ENCODE measurements around the gene SH3BP5L. TPM values are rescaled to one million over a fixed set of nuclear protein-coding genes. Genes with fewer than 3 reads are reported as not detected.

The SH3BP5L gene
- total and polyA plus RNA-seq, 2 donors (not counting 1 experiment from before 2014, with no cell fraction given), result 19.2 to 36.5 TPM

GRCh38 chr1:248848602-248849001, 22.9 kb upstream of the SH3BP5L start:
- H3K4me3 ChIP-seq (ENCODE audit: control extremely low read depth in 1 of 5, extremely low read depth in 1 of 5, insufficient read depth in 1 of 5, low read depth in 2 of 5, low read length in 4 of 5), result no peak overlapping the region
- whole genome bisulfite sequencing (ENCODE audit: insufficient coverage), result 100% methylated on average over 5 of the region's 8 CpGs
- Mint-ChIP-seq H3K9me3 (ENCODE audit: insufficient read depth) (no peaks in the 10 kb centered on the region), H3K4me3 (no peak overlapping the region), H3K27ac (no peak overlapping the region), H3K4me1 (no peaks in the 10 kb centered on the region), H3K27me3 (no peaks in the 10 kb centered on the region)
- peaks cover 15 to 19% of the 10 kb centered on the region in 2 donors for H3K4me1 ChIP-seq (ENCODE audit: control insufficient read depth in 2 of 2, insufficient read depth in 2 of 2, low read length in 2 of 2)
- ChIA-PET POLR2A (no interaction called here), CTCF (no interaction called here)
- no peak overlapping the region for H3K9ac ChIP-seq (ENCODE audit: low read length)
- intact Hi-C loops (cut with micrococcal nuclease), result no loop called here
- DNase-seq (no peak), ATAC-seq (ENCODE audit: low read depth) (no peak)
- H3K27ac ChIP-seq (ENCODE audit: low read length in 2 of 2), result no peak overlapping the region
- no peak overlapping the region for H2AFZ ChIP-seq (ENCODE audit: insufficient read depth, low read depth, low read length, poor library complexity, severe bottlenecking)
- peaks cover 42% of the 10 kb centered on the region for H4K20me1 ChIP-seq (ENCODE audit: control insufficient read depth, insufficient read depth, low read length, poor library complexity, severe bottlenecking)
- H3K27me3 ChIP-seq (replicated peaks in 1 of 4; ENCODE audit: control extremely low read depth in 1 of 4, control insufficient read depth in 3 of 4, insufficient read depth in 4 of 4, low read length in 3 of 4), result no peaks in the 10 kb centered on the region
- H3K79me2 ChIP-seq (ENCODE audit: control insufficient read depth, insufficient read depth, low read length), result peaks cover 16% of the 10 kb centered on the region
- TF ChIP-seq EZH2 (IDR thresholded peaks at IDR 0.05; ENCODE audit: borderline replicate concordance, insufficient read depth, low read depth, low read length, poor library complexity, severe bottlenecking) (no peak), CTCF (IDR thresholded peaks at IDR 0.05) (no peak)
- peaks cover 0 to 4% (median 0%) of the 10 kb centered on the region in 3 donors for H3K9me3 ChIP-seq (ENCODE audit: control extremely low read depth in 1 of 3, control insufficient read depth in 2 of 3, insufficient read depth in 1 of 3, low read length in 2 of 3)
- peaks cover 8 to 64% of the 10 kb centered on the region in 2 experiments for H3K36me3 ChIP-seq (replicated peaks in 1 of 2; ENCODE audit: control extremely low read depth in 1 of 2, control insufficient read depth in 1 of 2, extremely low read depth in 1 of 2, insufficient read depth in 2 of 2, low read length in 1 of 2)
- no peak overlapping the region for H3K4me2 ChIP-seq (replicated peaks; ENCODE audit: low read depth, low read length, poor library complexity, severe bottlenecking)

DNA sequence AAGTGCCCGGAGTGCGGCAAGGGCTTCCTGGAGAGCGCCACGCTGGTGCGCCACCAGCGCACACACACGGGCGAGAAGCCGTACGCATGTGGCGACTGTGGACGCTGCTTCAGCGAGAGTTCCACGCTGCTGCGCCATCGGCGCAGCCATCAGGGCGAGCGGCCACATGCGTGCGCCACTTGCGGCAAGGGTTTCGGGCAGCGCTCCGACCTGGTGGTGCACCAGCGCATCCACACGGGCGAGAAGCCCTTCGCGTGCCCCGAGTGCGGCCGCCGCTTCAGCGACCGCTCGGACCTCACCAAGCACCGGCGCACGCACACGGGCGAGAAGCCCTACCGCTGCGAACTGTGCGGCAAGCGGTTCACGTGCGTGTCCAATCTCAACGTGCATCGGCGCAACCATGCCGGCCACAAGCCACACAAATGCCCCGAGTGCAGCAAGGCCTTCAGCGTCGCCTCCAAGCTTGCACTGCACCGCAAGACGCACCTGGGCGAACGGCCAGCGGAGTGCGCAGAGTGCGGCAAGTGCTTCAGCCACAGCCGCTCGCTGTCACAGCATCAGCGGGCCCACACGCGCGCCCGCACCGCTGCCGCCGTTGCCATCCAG, 22.3 kb upstream of the SH3BP5L start:
- H3K9me3 ChIP-seq (ENCODE audit: control extremely low read depth in 1 of 3, control insufficient read depth in 2 of 3, insufficient read depth in 1 of 3, low read length in 2 of 3), result peaks cover 0 to 4% (median 0%) of the 10 kb centered on the region in 3 donors
- no peak for ATAC-seq (ENCODE audit: low read depth)
- intact Hi-C loops (cut with micrococcal nuclease), result no loop called here
- H3K4me1 ChIP-seq (ENCODE audit: control insufficient read depth in 2 of 2, insufficient read depth in 2 of 2, low read length in 2 of 2), result peaks cover 13 to 14% of the 10 kb centered on the region in 2 donors
- no peak overlapping the region for H3K4me2 ChIP-seq (replicated peaks; ENCODE audit: low read depth, low read length, poor library complexity, severe bottlenecking)
- H3K9ac ChIP-seq (ENCODE audit: low read length), result no peak overlapping the region
- 97% methylated on average over 72 of the region's 72 CpGs for WGBS (ENCODE audit: insufficient coverage)
- H4K20me1 ChIP-seq (ENCODE audit: control insufficient read depth, insufficient read depth, low read length, poor library complexity, severe bottlenecking), result peaks cover 42% of the 10 kb centered on the region
- H3K4me3 Mint-ChIP-seq, result no peak overlapping the region
- no peaks in the 10 kb centered on the region for H3K27me3 Mint-ChIP-seq
- POLR2A ChIA-PET, result no interaction called here
- H3K79me2 ChIP-seq (ENCODE audit: control insufficient read depth, insufficient read depth, low read length), result peaks cover 20% of the 10 kb centered on the region
- no peaks in the 10 kb centered on the region for H3K27me3 ChIP-seq (replicated peaks in 1 of 4; ENCODE audit: control extremely low read depth in 1 of 4, control insufficient read depth in 3 of 4, insufficient read depth in 4 of 4, low read length in 3 of 4)
- DNase-seq, result no peak
- H3K27ac ChIP-seq (ENCODE audit: low read length in 2 of 2), result no peak overlapping the region
- TF ChIP-seq CTCF (IDR thresholded peaks at IDR 0.05) (no peak), EZH2 (IDR thresholded peaks at IDR 0.05; ENCODE audit: borderline replicate concordance, insufficient read depth, low read depth, low read length, poor library complexity, severe bottlenecking) (no peak)
- H3K4me3 ChIP-seq (ENCODE audit: control extremely low read depth in 1 of 5, extremely low read depth in 1 of 5, insufficient read depth in 1 of 5, low read depth in 2 of 5, low read length in 4 of 5), result no peak overlapping the region
- peaks cover 10 to 67% of the 10 kb centered on the region in 2 experiments for H3K36me3 ChIP-seq (replicated peaks in 1 of 2; ENCODE audit: control extremely low read depth in 1 of 2, control insufficient read depth in 1 of 2, extremely low read depth in 1 of 2, insufficient read depth in 2 of 2, low read length in 1 of 2)
- peaks cover under 1% of the 10 kb centered on the region for H3K4me1 Mint-ChIP-seq
- no peaks in the 10 kb centered on the region for H3K9me3 Mint-ChIP-seq (ENCODE audit: insufficient read depth)
- no peak overlapping the region for H3K27ac Mint-ChIP-seq
- H2AFZ ChIP-seq (ENCODE audit: insufficient read depth, low read depth, low read length, poor library complexity, severe bottlenecking), result no peak overlapping the region
- CTCF ChIA-PET, result no interaction called here

Measured in B cell (primary cell).